SU-DHL-6 (cell line): Measurements from ENCODE around the gene CFAP74.

Source experiments
- H2AFZ ChIP-seq: fragments of 200-600 bp; sonication (generic); 2 replicates; pipeline ENCODE4 v1.6.1; 2014; ENCODE audit warnings: low read depth, mild to moderate bottlenecking, moderate library complexity, mixed read lengths, antibody characterized with exemption, low read length; ENCODE audit not compliant: severe bottlenecking
- H3F3A ChIP-seq: fragments of 200-600 bp; shearing (Covaris generic); 2 replicates; pipeline ENCODE4 v1.6.0; 2016; ENCODE audit warnings: antibody characterized with exemption, mild to moderate bottlenecking; ENCODE audit not compliant: insufficient read depth
- H3K27ac ChIP-seq: fragments of 200-600 bp; sonication (generic); 2 replicates; pipeline ENCODE4 v1.5.1; 2016; ENCODE audit warnings: low read depth, mild to moderate bottlenecking, low read length, moderate library complexity, mixed read lengths
- H3K27me3 ChIP-seq: fragments of 200-600 bp; sonication (generic), shearing (Covaris generic); 2 replicates; pipeline ENCODE4 v1.6.0; 2014; ENCODE audit warnings: mild to moderate bottlenecking, low read length
- H3K36me3 ChIP-seq: fragments of 200-600 bp; sonication (generic); 2 replicates; pipeline ENCODE4 v1.6.1; 2014; ENCODE audit warnings: mild to moderate bottlenecking, low read length, mixed read lengths
- H3K4me2 ChIP-seq: fragments of 300-600, 200-600 bp; shearing (Covaris generic), sonication (generic); 2 replicates; pipeline ENCODE4 v1.6.0; 2014; ENCODE audit warnings: low read length, low read depth, mild to moderate bottlenecking; ENCODE audit not compliant: poor library complexity, severe bottlenecking
- H3K4me3 ChIP-seq: fragments of 200-600 bp; sonication (generic); 2 replicates; pipeline ENCODE4 v1.5.1; 2014; ENCODE audit warnings: antibody characterized with exemption, low read length, mild to moderate bottlenecking, mixed read lengths; ENCODE audit not compliant: insufficient read depth, poor library complexity, severe bottlenecking
- H3K79me2 ChIP-seq: fragments of 200-600 bp; sonication (generic); 2 replicates; pipeline ENCODE4 v1.6.1; 2014; ENCODE audit warnings: mild to moderate bottlenecking, low read length, moderate library complexity; ENCODE audit not compliant: insufficient read depth
- H3K9ac ChIP-seq: fragments of 200-600 bp; sonication (generic); 2 replicates; pipeline ENCODE4 v1.7.0; 2014; ENCODE audit warnings: mild to moderate bottlenecking, low read length
- H3K9me2 ChIP-seq: fragments of 200-600 bp; sonication (generic); replicated peaks from 2 replicates; pipeline ENCODE4 v1.6.1; 2014; ENCODE audit warnings: low read length; ENCODE audit not compliant: insufficient read depth
- H3K9me3 ChIP-seq: fragments of 200-600 bp; sonication (generic); 2 replicates; pipeline ENCODE4 v1.6.1; 2014; ENCODE audit warnings: low read length, mixed read lengths; ENCODE audit not compliant: insufficient read depth
- H4K20me1 ChIP-seq: fragments of 200-600 bp; sonication (generic); 2 replicates; pipeline ENCODE4 v1.6.1; 2014; ENCODE audit warnings: low read depth, mild to moderate bottlenecking, antibody characterized with exemption, low read length, moderate library complexity, mixed read lengths
- EZH2phosphoT487 ChIP-seq: fragments of 200-600 bp; sonication (generic), shearing (Covaris generic); conservative IDR thresholded peaks from 2 replicates; pipeline ENCODE4 v1.6.1; 2018; ENCODE audit warnings: mild to moderate bottlenecking, antibody characterized with exemption, low read length, moderate library complexity, mixed read lengths
- TF ChIP-seq, protein P1 (sequence below): fragments of 200-600 bp; sonication (generic); IDR thresholded peaks from one replicate; pipeline ENCODE4 v1.5.1; 2017; ENCODE audit warnings: antibody characterized with exemption, mild to moderate bottlenecking, low read length, moderate library complexity; ENCODE audit not compliant: insufficient read depth, poor library complexity, severe bottlenecking

The CFAP74 gene

DNA sequence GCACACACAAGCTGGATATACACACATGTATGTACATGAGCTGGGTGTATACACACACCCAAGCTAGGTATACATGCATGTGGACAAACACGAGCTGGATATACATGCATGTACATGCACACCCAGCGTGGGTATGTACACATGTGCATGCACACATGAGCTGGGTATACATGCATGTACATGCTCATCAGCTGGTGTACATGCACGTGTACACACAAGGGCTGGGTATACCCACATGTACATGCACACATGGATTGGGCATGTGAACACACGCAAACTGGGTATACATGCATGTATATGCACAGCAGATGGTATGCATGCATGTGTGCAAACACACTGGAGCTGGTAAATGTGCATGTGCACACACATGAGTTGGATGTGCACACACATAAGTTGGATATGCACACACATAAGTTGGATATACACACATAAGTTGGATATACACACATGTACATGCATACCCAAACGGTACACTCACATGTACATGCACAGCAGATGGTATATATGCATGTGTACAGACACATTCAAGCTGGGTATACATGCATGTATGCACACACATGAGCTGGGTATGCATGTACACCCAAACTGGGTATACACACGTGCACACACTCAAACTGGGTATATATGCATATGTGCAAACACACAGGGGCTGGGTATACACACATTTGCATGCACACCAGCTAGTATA lies 105.2 kb downstream of the CFAP74 start:
- Histone ChIP-seq H3K4me3 (no peak overlapping the region), H2AFZ (no peak overlapping the region), H3F3A (no peaks in the 10 kb centered on the region), H3K9me2 (no peaks in the 10 kb centered on the region), H3K27ac (no peak overlapping the region), H3K27me3 (no peaks in the 10 kb centered on the region), H4K20me1 (no peaks in the 10 kb centered on the region), H3K36me3 (no peaks in the 10 kb centered on the region), H3K9ac (no peak overlapping the region), H3K4me2 (no peak overlapping the region), H3K79me2 (no peaks in the 10 kb centered on the region), H3K9me3 (no peaks in the 10 kb centered on the region)
- TF ChIP-seq EZH2phosphoT487: no peak
- TF ChIP-seq, protein P1, sequence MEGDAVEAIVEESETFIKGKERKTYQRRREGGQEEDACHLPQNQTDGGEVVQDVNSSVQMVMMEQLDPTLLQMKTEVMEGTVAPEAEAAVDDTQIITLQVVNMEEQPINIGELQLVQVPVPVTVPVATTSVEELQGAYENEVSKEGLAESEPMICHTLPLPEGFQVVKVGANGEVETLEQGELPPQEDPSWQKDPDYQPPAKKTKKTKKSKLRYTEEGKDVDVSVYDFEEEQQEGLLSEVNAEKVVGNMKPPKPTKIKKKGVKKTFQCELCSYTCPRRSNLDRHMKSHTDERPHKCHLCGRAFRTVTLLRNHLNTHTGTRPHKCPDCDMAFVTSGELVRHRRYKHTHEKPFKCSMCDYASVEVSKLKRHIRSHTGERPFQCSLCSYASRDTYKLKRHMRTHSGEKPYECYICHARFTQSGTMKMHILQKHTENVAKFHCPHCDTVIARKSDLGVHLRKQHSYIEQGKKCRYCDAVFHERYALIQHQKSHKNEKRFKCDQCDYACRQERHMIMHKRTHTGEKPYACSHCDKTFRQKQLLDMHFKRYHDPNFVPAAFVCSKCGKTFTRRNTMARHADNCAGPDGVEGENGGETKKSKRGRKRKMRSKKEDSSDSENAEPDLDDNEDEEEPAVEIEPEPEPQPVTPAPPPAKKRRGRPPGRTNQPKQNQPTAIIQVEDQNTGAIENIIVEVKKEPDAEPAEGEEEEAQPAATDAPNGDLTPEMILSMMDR: no peak

DNA sequence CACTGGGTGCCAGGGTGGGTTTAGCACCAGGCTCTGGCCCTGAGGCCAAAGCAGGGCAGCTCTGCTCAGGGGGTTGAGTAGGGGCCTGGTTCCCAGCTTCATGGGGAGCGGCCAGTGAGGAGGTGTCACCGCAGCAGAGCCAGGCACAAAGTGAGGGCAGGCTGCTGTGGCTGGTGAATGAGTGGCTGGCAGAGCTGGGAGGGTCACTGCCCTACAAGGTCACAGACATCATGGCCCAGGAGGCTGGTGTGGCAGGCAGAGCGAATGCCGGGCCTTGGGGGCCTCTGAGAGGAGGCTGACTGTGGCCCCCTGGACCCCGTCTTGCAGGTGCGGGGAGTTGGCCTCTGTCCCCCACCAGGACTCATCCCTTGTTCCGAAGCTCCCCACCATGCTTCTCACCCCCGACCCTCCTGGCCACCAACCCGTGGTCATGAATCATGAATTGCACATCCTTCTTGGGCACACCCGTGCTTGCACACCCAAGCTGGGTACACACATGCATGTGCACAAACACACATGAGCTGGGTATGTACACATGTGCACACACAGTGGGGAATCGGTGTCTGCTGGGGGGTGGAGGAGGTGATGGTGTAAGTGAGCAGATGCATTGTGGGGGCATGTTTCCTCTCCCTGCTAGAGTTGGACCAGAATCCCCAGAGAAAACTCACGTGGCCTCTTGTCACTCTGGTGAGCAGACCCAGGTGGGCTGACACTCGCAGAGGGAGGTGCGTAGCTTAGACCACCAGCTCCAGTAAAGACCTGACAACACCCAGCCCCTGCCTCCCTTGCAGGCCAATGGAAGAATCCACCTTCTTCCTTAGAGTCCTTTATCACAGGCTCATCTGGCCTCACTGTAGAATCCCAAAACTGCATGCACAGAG lies 107.9 kb downstream of the CFAP74 start:
- Histone ChIP-seq H4K20me1 (no peaks in the 10 kb centered on the region), H3K27ac (peak overlapping the region; percentile 22; the same call in 1 of the 2 replicates), H3K9me3 (no peaks in the 10 kb centered on the region), H3K9me2 (no peaks in the 10 kb centered on the region), H3K4me3 (no peak overlapping the region), H3K36me3 (no peaks in the 10 kb centered on the region), H2AFZ (no peak overlapping the region), H3K27me3 (no peaks in the 10 kb centered on the region), H3K9ac (no peak overlapping the region), H3K4me2 (peak overlapping the region; percentile 6), H3K79me2 (no peaks in the 10 kb centered on the region), H3F3A (0 out of 2 replicates have a peak, but pooled peaks cover 6% of the 10 kb centered on the region)
- TF ChIP-seq, protein P1: no peak
- TF ChIP-seq EZH2phosphoT487: no peak

DNA sequence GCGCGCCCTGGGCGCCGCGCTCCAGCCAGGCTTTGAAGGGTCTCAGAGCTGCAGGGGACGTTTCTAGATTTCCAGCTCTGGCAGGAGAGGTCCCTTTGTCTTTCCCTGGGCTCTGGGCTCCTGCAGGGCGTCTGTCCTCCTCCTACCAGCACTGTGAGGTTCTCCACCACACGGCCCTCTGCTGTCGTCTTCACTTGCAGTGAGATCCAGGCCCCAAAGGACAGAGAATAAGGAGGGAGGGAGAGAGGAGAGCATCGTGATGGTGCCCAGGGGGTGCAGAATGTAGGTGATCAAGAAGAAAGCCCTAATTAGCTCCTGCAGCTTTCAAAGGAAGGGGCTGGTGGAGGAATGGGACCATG lies 108.5 kb downstream of the CFAP74 start:
- Histone ChIP-seq H3K27ac (peak overlapping the region; percentile 22; the same call in 1 of the 2 replicates), H3K9me3 (no peaks in the 10 kb centered on the region), H3K9ac (no peak overlapping the region), H3K4me3 (no peak overlapping the region), H4K20me1 (no peaks in the 10 kb centered on the region), H3K9me2 (no peaks in the 10 kb centered on the region), H3F3A (0 out of 2 replicates have a peak, but pooled peaks cover 6% of the 10 kb centered on the region), H3K4me2 (no peak overlapping the region), H3K27me3 (no peaks in the 10 kb centered on the region), H2AFZ (no peak overlapping the region), H3K79me2 (peaks cover 2% of the 10 kb centered on the region), H3K36me3 (no peaks in the 10 kb centered on the region)
- TF ChIP-seq, protein P1: no peak
- no peak for TF ChIP-seq EZH2phosphoT487
